ENCODE data around the gene RIPOR2.
"Not testable (repeated sequence)": the region's sequence is repeated elsewhere in the genome, so short reads cannot be mapped to it uniquely, and the experiment has no call there.

RIPOR2 gene

GRCh38 chr6:24924580-24925356, 11.0 kb downstream of the RIPOR2 start:
- peak; percentile 19 for DNase-seq

GRCh38 chr6:24923885-24924401, 11.8 kb downstream of the RIPOR2 start:
- no peak for DNase-seq

GRCh38 chr6:24922814-24923213, 12.9 kb downstream of the RIPOR2 start:
- DNase-seq: no peak

DNA sequence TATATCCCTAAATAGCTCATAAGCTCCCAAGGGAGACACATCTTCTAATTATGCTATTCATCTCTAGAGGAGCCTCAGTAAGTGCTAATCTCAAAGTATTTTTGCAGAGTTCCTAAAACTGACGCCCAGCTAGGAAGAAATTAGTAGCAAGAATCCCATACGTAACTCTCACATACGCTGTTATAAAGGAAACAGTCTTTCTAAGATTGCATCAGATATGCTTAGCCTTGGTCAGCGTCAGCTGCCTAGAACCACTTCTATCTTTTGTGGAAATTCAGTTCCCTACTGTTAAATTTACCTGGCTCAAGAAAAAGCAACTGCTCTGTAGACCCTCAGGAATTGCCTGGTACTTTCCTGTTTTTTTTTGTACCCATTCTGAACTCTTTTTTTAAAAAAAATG, 13.6 kb downstream of the RIPOR2 start:
- DNase-seq: no peak

GRCh38 chr6:24920136-24920535, 15.6 kb downstream of the RIPOR2 start:
- peak; percentile 11 for DNase-seq

DNA sequence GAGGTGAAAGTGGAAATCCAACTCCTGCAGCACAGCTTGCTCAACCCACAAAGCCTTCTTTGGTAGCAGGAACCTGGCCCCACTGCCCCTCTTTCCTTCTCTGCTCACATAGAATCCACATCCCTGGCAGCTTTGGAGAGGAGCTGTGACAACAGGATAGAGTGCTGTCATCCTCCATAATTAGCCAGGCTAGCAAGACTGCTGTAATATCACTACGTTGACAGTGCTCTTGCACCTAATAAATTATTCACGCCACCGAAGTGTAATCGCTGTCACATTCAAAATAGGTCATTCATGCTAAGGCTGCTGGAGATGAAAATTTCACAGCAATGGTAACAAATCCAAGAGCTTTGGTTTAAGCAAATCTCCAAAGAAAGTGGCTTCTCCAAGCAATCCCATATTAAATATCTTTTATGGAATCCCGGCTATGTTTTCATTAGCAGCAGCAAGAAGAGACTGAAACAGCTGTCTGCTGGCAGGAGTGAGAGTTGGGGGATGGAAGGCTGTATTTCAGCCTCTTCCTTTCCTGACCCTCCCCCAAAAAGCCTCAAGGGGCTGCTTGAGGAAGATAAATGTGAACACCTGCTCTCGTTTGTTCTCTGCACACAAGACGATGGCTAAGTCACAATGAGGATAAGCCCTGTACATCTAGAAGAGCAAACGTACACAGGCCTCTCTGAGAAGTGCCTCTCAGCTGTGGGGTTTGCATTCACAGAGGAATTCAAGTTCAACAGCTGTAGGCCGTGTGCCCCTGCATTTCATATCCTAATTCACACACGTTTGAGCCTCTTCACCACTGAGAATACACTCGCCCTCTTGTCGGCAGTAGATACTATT, 16.5 kb downstream of the RIPOR2 start:
- DNase-seq: peak; percentile 53

DNA sequence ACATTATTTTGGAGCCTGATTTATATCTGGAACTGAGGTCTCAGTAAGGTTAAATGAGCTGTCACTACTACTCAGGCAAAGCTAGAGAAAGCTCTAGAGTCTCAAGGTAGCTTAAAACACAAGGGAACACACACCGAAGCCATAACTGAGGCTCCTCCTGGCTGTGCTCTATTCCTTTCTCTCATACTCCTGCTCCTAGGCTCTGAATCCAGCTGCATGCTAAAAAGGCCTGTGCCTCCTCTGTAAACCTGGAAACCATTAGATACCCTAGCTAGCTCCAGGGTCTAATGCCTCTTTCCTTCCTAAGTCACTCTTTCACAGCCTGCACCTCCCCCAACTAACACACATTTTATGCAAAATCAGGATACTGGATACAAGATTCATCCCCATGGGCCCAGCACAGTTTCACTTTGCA, 17.1 kb downstream of the RIPOR2 start:
- no peak for DNase-seq

GRCh38 chr6:24916496-24916895, 19.3 kb downstream of the RIPOR2 start:
- no peak for DNase-seq

DNA sequence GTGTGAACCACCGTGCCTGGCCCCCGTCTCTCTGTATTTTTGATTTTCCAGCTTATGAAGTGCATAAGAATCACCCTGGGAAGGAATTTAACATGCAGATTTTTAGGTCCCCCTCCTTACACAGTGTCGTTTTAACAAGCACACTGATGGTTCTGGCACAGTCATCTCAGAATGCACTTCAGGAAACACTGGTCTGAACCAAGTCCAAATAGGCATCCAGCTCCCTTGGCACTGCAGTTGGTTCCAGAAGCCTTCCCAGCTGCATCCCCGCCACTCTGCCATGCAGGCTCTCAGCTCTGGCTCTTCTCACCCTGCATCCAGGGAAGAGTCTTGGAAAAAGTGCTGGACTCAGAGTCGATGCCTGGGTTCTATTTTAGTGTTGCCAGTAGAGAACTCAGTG, 20.1 kb downstream of the RIPOR2 start:
- DNase-seq: no peak

DNA sequence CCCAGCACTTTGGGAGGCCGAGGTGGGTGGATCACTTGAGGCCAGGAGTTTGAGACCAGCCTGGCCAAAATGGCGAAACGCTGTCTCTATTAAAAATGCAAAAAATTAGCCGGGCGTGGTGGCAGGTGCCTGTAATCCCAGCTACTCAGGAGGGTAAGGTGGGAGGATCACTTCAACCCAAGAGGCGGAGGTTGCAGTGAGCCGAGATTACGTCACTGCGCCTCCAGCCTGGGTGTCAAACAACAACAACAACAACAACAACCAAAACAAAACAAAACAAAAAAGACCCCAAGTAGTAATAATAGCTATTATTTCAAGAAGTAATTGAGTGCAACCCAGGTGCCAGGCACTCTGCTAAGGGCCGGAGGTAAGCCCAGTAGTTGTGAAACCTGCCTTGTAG, 21.7 kb downstream of the RIPOR2 start:
- DNase-seq: not testable (repeated sequence)

DNA sequence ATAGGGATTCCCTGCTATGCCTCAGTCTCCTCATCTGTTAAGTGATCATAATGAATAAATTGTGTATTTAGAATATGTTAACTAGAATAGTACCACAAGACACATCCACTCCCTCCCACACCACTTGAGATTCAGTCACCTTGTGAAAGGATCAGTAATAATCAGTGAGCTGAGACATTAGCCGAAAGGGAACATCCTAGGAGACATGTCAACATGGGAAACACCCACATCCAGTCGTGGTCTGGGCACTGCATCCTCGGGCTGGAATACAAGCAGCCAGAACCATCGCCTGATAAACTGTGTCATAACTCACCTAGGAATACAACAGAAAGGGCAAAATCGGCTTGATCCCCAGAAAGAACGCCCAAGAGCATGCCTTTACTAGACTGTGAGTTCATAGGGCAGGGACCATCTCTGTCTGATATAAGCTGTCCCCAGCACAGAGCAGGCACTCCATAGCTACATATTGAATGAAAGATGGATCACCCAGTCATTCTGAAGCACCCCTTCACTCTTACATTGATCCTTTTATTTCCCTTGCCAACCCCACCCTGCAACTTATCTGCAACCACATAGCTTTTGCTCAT, 23.9 kb downstream of the RIPOR2 start:
- DNase-seq: no peak

DNA sequence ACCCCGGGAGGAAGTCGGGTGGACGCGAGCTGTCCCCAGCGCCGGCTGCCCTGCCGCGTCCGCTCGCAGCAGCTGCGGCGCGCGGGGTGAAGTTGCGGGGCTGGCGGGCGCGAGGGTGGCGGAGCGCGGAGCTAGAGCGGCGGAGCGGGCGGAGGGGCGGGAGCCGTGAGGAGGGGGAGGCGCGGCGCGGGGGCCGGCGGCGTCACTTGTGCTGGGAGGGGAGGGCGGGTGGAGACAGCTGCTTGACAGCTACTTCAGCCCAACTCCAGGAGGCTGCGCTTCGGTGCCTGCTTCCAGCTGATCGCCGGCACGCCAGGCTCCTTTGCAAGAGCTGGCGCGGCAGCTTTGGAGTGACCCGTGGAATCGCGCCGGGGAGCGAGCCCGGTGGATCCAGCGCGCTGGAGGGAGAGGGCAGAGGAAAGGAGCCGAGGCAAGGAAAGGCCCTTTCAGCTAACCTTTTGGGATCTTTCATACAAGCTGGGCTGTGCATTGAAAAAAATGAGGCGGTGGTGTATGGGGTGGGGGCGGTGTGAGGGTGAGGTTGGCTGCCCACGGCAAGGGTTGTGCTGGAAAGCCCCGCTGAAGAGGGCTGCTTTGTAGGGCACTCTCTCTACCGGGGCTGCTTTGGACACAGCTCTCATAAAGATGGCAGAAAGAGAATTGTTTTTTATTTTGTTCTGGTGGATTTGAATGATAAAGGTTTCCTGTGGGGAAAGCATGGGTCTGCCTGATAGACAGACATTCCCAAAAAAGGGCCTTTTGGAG, 24.6 kb downstream of the RIPOR2 start:
- DNase-seq: peak; percentile 80

DNA sequence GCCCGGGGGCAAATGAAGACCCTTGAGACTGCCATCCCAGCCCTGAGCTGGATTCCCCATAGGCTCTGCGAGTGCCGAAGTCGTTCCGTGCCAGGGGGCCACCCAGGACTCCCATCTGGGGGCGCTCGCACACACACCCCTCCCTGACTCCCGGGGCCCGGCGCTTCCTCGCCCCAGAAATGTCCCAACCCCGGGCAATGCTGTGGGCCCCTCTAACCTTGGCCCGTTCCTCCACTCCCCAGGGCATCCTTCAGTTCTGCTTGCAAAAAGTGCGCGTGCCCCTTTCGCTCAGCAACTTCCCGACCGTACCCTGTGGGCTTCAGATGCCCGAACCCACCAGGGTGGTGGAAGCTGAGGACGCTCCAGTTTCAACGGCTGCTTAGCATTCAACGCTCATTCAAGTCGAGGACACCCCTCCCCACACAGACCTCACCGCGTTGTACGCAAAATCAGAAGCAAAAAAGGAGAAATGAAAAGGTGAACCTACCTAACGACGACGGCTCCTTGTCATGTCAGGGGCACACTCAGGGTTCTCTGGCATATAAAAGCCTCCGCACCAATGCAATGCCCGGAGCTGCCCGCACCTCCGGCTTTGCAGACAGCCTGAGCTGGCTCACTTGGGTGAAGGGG, 25.3 kb downstream of the RIPOR2 start:
- DNase-seq: peak; percentile 55

DNA sequence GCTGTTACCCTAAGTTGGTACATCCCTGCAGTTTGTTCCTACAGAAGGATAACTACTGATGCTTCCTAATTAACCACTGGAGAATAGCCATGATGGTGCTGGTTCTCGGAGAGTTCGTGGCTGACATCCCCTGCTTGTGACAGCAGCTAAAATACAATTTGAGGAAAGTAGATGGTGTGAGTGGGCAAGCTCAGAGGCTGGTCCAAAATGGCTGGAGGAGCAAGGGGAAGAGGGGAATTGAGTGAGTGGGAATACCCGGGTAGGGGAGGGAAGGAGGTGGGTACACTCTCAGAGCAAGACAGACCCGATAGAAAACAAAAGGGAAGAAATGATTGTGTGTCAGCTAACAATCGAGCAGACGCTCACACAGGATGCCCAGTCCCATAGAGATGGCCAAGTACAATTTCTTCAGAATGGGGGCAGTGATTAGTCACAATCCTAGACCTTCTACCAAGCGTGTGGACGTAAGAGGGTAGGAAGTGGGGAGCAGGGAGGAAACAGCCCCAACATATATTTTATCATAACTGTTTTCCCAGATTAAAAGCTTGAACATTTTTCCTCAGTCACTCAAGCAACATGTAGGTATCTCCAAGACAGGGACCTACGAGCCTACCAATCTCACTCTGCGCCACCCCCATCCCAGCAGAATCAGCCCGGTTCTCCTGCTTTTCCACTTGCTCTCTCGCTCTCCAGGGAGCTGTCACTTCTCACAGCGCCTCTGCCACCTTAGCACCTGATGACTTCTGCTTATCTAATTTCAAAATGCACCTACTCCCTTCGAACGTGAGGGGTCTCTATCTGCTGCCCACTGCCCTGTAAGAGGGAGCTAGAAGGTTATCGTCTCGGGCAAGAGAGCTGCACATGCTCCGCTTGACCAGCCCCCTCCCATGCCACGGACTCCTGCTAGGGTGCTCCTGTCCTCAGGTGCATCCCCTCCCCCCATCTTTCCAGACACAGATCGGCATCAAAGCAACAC, 26.2 kb downstream of the RIPOR2 start:
- DNase-seq: peak; percentile 20

GRCh38 chr6:24908650-24909035, 27.1 kb downstream of the RIPOR2 start:
- no peak for DNase-seq

GRCh38 chr6:24907919-24908649, 27.7 kb downstream of the RIPOR2 start:
- no peak for DNase-seq

GRCh38 chr6:24906314-24906713, 29.4 kb downstream of the RIPOR2 start:
- DNase-seq: no peak

DNA sequence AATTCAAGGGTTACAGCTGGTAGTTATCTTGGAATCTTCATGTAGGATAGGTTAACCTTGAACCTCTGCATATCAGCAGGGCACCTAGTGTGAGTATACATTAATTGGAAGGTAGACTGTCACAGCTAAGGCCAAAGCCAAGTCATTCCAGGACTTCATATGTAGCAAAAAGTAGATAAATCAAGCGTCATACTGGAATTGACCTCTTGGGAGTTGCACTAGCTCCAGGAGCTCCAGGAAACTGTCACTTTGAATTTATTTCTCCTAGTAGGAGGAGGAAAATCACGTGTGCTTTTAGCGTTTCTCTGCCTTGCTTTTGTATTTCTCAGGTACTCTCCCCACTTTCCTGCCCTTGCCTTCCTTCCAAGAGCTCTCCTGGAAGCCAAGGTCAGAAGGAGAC, 30.3 kb downstream of the RIPOR2 start:
- no peak for DNase-seq

DNA sequence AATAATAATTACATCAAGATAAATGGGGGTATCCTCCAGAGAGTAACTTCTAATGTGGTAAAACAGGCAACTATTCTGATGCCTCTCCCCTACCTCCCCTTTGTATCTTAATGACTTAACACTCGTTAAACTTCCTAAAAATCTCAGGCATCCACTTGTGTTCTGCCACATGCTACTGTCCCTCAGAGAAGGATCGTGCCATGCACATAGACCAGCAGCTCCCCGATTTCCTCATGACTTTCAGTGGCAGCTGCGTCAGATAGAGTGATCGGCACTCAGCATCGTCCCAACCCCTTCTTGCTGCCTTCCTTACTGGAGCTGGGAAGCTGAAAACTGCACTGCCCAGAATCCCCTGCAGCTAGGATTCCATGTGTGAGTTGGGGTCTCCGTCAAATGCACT, 32.1 kb downstream of the RIPOR2 start:
- DNase-seq: no peak

- DNase-seq: no peak
These were observed 33.0 kb downstream of the RIPOR2 start for GRCh38 chr6:24902782-24903181.
